ENCODE results near the gene PLEKHA6.
A peak's percentile ranks its signal among the peaks of the same experiment; 100 is the strongest.

The PLEKHA6 gene

DNA sequence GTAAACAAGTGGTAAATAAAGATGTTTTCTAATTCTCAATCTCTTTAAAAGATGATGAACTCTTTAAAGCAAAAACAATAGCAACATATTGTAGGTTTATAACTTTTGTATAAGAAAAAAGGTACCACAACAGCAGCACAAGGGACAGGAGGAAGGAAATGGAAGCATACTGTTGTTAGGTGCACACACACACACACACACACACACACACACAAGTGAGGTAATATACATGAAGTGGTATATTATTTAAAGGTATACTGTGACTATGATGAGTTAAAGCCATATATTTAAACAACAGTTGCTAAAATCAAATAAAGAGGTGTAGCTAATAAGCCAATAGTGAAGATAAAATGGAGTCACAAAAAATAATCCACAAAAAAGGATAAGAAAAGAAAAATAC lies 31.9 kb upstream of the PLEKHA6 start:
- no peak for TF ChIP-seq ZNF274 (IDR thresholded peaks at IDR 0.05; ENCODE audit: low read depth, low read length)
- H3K4me3 ChIP-seq (ENCODE audit: low read length) = no peak overlapping the region

DNA sequence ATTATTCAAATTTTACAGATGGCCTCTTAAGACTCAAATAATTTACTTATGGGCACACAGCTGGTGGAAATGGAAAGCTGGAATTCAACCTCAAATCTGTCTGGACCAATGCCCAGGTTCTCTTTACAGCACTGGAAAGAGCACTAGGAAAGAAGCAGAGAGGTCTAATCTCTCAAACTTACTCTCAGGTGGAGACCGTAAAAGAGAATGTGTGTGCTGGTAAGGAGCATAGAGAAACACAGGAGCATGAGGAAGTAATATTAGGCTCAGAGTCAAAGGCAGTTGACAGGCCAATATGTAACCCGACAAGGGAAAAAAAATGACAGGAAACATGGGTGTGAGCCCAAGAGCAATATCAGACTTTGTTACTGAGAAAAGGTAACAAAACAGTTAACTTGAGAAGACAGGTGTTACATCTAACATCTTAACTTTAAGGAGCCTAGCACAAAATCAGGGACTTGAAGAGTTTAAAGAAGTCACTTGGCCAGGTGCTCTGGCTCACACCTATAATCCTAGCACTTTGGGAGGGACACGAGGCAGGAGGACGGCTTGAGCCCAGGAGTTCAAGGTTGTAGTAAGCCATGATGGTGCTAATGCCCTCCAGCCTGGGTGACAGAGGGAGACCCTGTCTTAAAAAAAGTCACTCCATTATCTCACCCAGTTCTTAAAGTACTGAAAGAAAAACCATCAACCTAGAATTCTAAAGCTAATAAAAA lies 31.2 kb upstream of the PLEKHA6 start:
- TF ChIP-seq ZNF274 (IDR thresholded peaks at IDR 0.05; ENCODE audit: low read depth, low read length) = no peak

DNA sequence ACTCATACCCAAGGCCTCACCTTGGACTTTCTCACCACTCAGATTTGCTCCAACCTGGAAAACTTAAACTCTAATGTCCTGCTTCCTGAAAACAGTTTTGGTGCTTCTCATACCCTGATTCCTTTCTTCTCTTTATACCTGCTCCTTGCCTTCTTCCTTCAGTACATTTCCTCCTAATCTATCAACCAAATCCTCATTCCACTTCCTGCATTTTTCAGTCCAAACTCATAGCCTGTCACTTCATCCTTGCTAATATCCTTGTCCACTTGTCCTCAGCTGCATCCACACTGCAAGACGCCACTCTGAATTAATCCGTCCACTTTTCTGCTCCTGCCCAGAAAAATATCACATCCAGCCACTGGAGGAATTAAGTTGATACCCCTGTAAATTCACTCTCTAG lies 26.0 kb upstream of the PLEKHA6 start:
- H3K4me3 ChIP-seq (ENCODE audit: low read length) = no peak overlapping the region
- no peak for TF ChIP-seq ZNF274 (IDR thresholded peaks at IDR 0.05; ENCODE audit: low read depth, low read length)

More for the DNA sequence above, 31.2 kb upstream of the PLEKHA6 start:
- no peak overlapping the region for H3K4me3 ChIP-seq (ENCODE audit: low read length)

DNA sequence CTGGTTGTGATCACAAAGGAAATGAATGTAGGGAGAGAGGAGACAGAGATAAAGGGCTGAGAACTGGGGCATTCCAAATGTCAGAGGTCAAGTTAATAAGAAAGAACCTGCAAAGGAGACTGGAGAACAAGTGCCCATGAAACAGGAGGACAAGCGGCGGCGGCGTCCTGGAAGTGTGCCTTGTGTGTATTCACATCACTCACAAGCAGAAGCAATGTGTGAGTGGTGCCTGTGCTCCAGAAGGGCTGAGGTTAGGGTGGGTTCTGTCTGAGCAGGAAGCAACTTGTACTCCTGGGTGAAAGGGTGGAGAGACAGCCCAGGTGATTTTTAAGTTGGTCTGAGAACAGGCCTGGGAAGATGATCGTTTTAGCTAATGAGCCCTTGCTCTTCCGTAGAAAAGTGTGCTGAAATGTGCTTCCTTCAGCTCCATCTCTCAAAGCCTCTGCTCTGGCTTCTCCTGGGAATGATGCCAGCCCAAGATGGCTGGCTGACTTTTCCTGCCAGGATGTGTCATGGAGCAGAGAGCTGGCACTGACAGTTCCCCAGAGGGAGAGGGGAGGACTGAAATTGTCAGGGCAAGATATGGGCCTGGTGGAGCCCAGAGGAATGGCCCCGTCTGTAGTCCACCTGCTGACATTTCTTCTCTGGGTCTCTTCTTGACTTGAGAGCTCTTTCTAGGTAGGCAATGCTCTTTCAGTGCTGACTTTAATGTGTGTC lies 25.1 kb upstream of the PLEKHA6 start:
- TF ChIP-seq ZNF274 (IDR thresholded peaks at IDR 0.05; ENCODE audit: low read depth, low read length) = no peak
- H3K4me3 ChIP-seq (ENCODE audit: low read length) = no peak overlapping the region

DNA sequence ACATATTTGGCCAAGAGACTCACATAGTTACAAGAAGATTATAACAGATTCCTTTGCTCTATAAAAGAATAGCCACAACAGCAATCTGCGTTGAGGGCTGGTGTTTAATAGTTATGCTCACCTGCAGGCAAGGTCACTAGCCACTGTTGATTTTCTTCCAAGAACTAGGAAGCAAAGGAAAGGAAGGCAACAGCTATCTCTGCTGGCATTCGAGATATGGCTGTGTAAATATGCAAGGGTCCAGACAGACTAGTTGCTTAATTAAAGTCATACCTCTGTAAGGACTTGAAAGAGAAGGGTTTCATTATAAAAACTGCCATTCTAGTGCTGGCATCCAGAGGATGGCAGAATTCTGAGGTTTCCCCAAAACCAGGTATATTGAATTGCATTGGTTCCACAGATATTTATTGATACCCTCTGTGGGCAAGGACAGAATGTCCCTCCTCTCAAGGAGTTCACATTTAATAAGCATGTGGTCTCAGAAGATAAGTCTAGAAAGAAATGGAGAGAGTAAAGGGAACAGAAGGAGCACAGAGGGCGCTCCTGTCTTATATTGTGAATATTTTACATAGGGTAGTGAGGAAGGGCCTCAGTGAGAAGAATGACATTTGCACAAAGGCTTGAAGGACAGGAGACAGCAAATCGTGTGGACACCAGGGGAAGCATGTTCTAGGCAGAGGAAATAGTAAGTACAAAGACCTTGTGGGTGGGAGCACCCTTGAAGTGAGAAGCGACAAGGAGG lies 23.6 kb upstream of the PLEKHA6 start:
- TF ChIP-seq ZNF274 (IDR thresholded peaks at IDR 0.05; ENCODE audit: low read depth, low read length) = no peak
- H3K4me3 ChIP-seq (ENCODE audit: low read length) = no peak overlapping the region

DNA sequence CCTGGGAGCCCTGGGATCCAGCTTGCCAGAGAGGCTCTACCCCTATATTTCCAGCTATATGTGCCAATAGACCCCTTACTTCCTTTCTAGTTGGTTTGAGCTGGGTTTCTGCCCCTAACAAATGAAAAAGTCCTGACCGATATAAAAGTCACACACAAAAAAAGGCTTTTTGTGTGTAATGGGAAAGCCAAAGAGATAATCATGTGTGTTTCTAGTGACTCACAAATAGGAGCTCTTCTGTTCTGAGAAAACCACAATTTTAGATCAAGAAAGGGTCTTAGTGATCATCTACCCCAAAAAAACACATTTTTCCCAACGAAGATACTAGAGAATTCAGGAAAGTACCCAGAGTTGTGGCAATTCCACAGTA lies 23.0 kb upstream of the PLEKHA6 start:
- no peak for TF ChIP-seq ZNF274 (IDR thresholded peaks at IDR 0.05; ENCODE audit: low read depth, low read length)
- no peak overlapping the region; the same call in 1 of the 2 replicates for H3K4me3 ChIP-seq (ENCODE audit: low read length)

DNA sequence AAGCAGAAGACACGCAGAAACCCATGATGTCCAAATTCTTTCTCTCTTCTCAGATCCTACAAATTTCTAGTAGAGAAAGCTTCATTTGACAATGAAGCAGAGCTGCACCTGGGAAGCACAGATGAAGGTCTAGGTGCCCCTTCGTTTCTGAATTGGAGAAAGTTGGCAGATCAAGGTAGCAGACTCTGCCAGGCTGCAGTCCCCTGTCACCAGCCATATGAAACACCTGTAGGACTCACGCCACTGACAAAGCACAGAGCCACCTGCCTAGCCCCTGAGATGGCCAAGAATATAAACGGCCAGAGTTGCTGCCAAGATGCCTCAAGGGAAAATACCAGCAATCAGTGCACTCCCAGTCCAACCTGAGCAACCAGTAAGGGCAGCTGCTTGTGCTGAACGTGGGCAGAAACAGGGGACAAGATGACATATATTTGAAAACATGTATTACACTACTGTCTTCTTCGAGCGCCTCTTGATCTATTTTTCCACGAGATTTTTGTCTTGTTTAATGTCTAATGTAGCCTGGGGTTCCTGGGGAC lies 20.6 kb upstream of the PLEKHA6 start:
- no peak for TF ChIP-seq ZNF274 (IDR thresholded peaks at IDR 0.05; ENCODE audit: low read depth, low read length)
- no peak overlapping the region for H3K4me3 ChIP-seq (ENCODE audit: low read length)

DNA sequence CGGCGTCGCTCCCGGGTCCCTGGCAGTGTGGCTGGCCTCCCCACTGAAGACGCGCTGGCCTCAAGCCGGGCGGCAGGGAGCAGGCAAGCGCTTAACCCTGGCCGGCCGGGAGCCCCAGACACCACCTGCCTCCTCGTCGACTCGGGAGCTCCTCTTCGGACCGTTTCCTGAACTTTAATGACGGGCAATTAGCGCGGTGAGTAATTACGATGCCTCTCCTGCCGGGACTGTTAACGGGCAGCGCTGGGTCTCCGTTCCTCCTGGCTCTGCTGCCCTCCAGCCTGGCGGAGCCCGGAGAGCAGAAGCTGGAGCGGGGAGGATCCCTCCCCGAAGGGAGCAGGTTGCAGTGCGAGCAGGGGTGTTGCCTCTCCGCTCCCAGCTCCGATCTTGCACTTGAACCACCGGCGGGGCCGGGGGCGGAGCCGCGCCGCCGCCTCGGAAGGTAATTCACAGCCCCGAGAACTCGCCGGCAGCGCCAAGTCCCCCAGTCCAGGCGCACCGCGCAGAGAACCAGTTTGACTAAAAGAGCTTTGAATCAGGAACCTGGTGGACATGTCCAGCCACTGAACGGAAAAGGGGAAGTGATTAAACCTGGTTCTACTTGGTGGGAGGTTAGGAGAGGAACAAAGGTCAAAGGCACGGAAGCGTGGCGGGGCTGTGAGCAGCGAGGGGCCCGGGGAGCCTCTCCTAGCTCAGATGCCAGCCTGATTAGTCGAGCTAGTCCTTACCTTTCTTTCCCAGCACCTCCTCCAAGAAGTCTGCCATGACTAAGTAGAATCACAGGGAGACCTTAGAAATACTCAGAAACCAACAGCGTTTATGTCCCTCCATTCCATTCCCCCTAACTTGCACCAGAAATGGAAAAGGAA lies 18.3 kb upstream of the PLEKHA6 start:
- no peak for TF ChIP-seq ZNF274 (IDR thresholded peaks at IDR 0.05; ENCODE audit: low read depth, low read length)
- peak overlapping the region; percentile 30; the same call in 1 of the 2 replicates for H3K4me3 ChIP-seq (ENCODE audit: low read length)

DNA sequence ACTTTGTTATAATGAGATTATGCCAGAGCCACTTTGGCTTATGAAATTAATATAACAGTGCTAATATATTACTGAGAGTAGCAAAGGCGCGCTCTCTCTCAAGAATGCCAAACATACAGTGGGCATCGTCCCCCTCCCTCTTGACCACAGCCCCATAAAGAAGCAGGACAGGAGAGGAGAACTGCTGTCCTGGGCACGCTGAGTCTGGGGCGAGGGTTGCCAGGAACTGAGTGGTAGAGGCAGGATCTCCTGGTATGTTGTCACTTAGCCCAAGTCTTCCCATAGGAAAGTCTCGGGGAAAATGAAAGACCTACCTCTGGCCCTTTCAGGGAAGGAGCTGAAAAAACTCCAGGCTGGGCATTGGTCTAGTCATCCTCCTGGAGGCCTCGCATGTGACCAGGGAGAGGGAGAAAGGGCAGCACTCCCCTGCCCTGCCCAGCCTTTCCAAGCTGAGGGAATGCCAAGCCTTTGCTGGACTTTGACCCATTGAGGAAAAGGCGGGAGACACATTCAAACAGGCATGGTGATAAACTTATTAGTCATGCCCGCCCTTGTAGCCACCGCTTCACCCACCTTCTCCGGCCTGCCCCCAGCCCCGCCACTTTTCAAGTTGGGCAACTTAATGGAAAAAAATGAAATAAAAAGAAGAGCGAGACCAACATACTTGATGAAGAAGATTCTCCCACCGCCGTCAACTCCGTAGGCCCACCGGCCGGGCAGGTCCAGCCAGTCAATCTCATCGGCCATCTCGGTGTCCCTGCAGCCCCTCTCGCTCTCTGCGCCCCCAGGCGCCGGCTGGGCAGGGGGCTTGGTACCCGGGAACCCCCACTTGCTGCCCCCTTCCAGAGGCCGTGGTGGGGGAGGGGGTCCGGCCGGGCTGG lies 17.4 kb upstream of the PLEKHA6 start:
- H3K4me3 ChIP-seq (ENCODE audit: low read length) = peak overlapping the region; percentile 30; the same call in 1 of the 2 replicates
- TF ChIP-seq ZNF274 (IDR thresholded peaks at IDR 0.05; ENCODE audit: low read depth, low read length) = no peak

DNA sequence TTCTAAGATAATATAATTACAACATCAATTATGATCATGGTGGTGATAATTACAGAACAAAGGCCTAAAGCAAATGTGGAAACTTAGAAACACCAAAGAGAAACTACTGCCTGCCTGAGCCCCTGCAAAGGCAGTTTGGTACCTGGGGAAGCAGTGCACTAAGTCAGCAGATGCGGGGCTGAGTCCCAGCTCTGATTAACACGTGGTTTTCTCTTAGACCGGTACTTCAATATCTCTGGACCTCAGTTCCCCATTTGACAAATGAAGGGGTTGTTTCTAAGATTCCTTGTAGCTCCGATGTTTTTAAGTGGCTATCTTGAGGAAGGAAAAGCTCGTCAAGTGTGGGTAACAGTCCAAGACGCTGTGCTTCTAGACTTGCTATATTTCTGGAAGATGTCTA lies 16.7 kb upstream of the PLEKHA6 start:
- no peak for TF ChIP-seq ZNF274 (IDR thresholded peaks at IDR 0.05; ENCODE audit: low read depth, low read length)
- H3K4me3 ChIP-seq (ENCODE audit: low read length) = no peak overlapping the region

DNA sequence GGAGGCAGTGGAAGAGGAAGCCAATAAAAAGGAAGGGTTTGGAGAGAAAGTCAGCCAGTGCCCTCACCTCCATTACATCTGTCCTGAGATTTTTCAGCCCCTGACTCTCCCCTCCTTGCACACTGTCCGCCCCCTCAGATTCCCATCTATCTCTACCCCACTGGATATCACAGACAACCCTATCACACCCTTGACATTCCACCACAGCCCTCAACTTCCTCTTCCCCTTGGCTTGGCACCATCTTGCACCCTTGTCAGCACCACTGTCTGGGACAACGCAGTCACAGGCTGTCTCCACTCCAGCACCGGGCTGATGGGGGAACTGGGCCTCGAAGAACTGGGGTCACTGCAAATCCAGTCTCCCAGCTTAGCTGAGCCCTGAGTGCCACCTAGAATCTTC lies 14.2 kb upstream of the PLEKHA6 start:
- TF ChIP-seq ZNF274 (IDR thresholded peaks at IDR 0.05; ENCODE audit: low read depth, low read length) = no peak
- no peak overlapping the region for H3K4me3 ChIP-seq (ENCODE audit: low read length)

DNA sequence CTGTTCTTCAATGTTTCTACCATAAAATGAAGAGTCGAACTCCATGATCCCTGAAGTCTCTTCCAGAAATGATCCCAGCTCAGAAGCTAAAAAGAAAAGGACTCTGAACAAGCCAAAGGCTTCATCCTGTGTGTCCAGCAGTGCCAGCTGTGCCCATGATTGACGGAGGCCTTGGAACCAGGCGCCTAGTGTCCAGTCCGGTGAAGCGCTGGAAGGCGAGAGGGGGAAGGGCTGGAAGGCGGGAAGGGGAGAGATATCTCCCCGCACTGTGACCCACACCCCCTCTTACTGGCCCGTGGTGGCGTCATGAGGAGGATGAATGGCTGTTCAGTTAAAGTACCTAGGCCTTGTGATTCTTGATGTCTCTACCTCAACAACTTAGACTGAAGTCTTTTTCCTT lies 10.4 kb upstream of the PLEKHA6 start:
- TF ChIP-seq ZNF274 (IDR thresholded peaks at IDR 0.05; ENCODE audit: low read depth, low read length) = no peak
- H3K4me3 ChIP-seq (ENCODE audit: low read length) = no peak overlapping the region
